ELR (cell line): ENCODE results near the gene ADCYAP1.
A peak's percentile ranks its signal among the peaks of the same experiment; 100 is the strongest.

Experiments used
- DNase-seq: peaks from one replicate; pipeline ENCODE4 v3.0.0-alpha.2; 2015; ENCODE audit warnings: low read depth

Gene ADCYAP1

GRCh38 chr18:910247-910646 lies 5.6 kb downstream of the ADCYAP1 start:
- DNase-seq = no peak

DNA sequence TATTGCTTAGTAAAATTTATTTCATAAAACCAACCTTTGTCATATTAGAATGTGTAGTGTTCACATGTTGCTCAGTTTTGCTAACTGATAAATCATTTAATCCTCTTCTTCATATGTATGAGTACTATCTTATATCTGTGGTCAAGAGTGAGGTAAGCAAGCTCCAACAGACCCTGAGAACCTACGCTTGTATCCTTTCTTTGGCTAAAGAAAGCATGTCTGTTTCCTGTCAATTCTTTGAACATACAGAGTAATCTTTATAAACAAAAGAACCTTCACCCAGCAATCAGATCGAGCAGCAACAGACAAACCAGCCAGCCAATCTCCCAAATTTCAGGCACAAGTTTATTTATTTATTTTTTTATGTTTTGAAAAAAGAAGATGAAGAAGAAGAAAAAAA lies 6.4 kb downstream of the ADCYAP1 start:
- no peak for DNase-seq

DNA sequence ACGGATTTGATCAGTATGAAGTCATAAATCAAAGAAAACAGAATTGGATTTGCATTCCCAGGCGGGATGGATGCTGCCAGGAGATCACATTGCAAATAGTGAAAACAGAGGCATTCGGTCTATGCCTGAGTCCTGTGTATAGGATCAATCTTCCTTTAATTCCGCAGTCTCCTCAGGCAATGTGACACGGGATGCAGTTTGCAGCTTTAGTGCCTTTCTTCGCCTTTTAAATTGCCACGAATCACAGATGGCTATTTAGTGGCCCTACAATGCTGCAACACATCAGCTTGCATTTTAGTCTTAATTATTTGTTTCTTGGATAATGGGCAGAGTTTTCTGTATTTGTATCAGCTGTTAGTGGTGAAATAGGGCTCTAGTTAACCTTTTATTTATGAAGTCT lies 6.8 kb downstream of the ADCYAP1 start:
- DNase-seq = no peak

DNA sequence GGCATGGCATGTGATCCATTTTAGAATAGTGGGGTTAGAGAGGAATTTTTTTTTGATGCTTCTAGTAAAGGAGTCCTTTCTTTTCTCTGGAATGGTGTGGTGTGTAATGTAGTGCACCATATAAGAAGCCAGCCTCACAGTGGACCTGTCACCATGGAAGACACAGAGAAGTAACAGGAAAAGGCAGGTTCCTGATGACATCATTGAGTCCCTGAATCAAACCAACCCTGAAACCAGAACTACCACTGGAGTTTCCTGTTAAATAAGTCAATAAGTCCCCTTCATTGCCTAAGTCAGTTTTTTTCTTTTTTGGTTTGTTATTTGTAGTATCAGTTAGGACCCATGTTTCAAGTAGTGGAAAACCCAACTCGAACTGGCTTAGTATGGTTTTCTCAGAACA lies 11.9 kb downstream of the ADCYAP1 start:
- DNase-seq = no peak

GRCh38 chr18:919078-919477 lies 14.4 kb downstream of the ADCYAP1 start:
- no peak for DNase-seq

DNA sequence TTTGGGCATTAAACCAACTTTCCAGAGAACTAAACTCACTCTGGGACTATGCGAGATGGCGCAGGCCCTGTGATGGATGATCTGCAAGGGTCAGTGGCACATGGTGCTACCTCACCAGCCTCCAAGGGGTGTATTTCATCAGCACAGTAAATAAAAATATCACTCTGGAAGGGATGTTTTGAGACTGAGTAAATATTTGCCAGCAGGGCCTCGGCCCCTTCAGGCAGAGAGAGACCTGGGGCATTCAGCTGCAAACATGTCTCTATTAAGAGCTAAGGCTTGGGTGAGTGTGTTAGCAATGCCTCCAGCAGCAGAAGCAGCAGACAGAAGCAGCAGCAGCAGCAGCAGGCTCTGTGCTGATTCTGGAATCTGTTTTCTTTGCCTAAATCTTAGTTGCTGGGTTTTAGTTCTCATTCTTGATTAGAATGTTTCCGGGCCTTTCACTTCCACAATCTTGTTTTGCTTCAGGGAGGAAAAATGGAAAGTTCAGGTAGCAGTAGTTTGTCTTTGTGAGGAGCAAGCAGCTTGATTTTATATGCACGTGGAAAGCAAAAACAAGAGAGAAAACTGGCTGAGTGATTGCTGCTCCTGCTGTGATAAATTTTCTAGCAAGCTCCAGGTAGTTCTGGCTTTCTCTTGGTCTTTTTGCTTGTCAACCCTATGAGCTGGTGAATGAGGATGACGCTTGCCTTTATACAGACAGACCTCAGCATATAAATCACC lies 18.6 kb downstream of the ADCYAP1 start:
- no peak for DNase-seq

GRCh38 chr18:924987-925386 lies 20.3 kb downstream of the ADCYAP1 start:
- DNase-seq = no peak

DNA sequence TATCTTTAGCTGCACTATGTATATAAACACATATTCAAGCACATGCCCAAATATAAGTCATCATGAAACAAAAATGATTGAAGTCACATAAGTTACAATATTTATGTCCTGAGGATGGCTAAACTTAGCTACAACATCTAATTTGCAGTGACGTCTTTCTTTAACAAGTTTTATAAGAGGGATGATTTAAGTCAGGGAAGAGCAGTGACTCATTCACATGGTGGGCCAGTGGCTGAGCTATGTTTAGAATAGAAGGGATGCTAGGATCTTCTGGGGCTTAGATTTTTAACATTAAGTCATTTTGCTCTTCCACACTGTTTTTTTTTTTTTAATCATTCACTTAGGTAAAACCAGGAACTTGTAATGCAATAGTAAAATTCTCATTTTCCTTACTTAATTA lies 22.3 kb downstream of the ADCYAP1 start:
- DNase-seq = no peak

- DNase-seq = no peak
Observed at GRCh38 chr18:933082-933481, 28.4 kb downstream of the ADCYAP1 start.

GRCh38 chr18:934518-935133 lies 30.0 kb downstream of the ADCYAP1 start:
- no peak for DNase-seq

DNA sequence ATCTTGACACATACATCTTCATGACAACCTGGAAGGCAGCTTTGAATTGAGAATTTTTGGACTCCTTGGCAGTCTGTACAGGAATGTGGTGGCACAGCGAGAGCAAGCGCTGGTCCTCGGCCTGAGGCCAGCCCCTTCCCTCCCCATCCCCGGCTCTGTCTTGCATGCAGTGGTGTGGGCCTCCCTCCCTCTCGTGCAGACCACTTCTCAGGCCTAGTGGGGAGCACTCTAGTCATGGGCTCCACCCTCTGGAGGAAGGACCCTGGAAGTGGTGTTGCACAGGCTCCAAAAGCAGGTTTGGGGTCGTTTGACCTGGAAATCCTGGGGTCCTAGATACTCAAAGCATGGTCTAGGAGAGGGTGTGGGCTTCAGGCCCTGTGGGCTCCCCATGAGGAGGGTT lies 32.3 kb downstream of the ADCYAP1 start:
- DNase-seq = no peak

DNA sequence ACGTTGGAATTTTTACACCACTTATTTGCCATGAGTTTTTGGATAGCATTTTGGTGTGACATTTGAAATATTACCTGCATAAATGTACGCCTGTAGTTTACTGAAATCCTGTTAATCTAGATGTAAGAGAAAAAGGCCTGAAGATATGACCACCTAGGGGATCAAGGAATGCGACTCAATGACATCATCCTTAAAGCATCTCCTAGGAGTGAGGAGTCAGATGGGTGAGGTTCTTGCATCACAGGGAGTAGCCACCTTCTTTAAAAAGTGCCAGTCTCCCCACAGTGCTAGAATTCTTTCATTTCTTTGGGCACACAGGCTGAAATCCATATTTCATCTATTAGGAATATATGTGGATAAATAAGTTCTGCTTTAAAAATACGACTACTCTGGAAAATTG lies 34.5 kb downstream of the ADCYAP1 start:
- peak; percentile 57 for DNase-seq

GRCh38 chr18:939958-940357 lies 35.3 kb downstream of the ADCYAP1 start:
- DNase-seq = no peak

GRCh38 chr18:941331-941730 lies 36.7 kb downstream of the ADCYAP1 start:
- no peak for DNase-seq

- DNase-seq = peak; percentile 53
Observed at GRCh38 chr18:944440-944839, 39.8 kb downstream of the ADCYAP1 start.

- DNase-seq = no peak
Observed at GRCh38 chr18:949724-950631, 45.3 kb downstream of the ADCYAP1 start.

- DNase-seq = no peak
Observed at GRCh38 chr18:950882-951495, 46.3 kb downstream of the ADCYAP1 start.

GRCh38 chr18:955384-956066 lies 50.9 kb downstream of the ADCYAP1 start:
- no peak for DNase-seq

DNA sequence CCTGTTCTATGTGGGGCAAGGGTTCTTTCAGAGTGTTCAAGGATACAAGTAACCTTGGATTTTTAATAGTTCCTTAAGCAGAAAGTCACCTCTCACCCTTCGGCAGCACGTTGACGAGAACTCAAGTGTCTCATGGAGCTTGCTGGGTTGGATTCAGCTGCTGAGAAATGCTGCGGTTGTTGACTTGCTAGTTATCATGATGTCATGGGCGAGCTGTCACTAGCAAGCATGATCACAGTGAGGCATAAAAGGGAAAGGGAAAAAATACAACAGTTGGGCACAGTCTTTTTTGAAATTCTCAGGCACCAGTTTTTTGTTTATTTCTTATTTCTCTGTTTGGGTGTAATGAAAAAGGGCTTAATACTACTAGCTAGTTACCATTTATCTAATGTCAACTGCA lies 53.2 kb downstream of the ADCYAP1 start:
- no peak for DNase-seq

DNA sequence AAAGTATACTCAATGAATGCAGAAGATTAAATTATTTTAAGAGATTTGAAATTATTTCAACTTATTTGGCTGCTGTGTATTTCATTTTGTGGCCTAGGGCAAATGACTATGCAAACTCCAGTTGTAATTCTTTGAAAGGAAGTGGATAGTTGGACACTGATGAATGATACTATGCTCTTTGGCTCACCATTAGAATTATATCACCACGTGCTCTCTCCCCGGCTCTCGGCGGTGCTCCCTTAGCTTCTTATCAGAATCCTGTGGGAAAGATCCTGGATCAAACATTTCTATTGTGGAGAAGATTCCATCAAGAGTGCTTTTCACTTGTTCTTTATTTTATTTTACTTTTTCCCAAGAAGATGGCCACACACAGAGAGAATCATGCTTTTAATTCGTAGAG lies 55.2 kb downstream of the ADCYAP1 start:
- DNase-seq = no peak
